ENCODE measurements around the gene ASF1B.

- TF ChIP-seq ZSCAN18 (CRISPR knock-in tag; IDR thresholded peaks at IDR 0.05) = no peak
- TF ChIP-seq ZNF281 (CRISPR knock-in tag; IDR thresholded peaks at IDR 0.05) = no peak
- no peak for TF ChIP-seq NFYB (CRISPR knock-in tag; conservative IDR thresholded peaks at IDR 0.05; ENCODE audit: low read depth)
- TF ChIP-seq CTCF (IDR thresholded peaks at IDR 0.05) = no peak
- TF ChIP-seq MLX (CRISPR knock-in tag; IDR thresholded peaks at IDR 0.05) = no peak
- TF ChIP-seq FOXJ3 (CRISPR knock-in tag; IDR thresholded peaks at IDR 0.05; ENCODE audit: borderline replicate concordance) = no peak
- no peak for TF ChIP-seq JUN (CRISPR knock-in tag; IDR thresholded peaks at IDR 0.05)
- no peak for TF ChIP-seq SMAD3 (CRISPR knock-in tag; IDR thresholded peaks at IDR 0.05; ENCODE audit: borderline replicate concordance)
- TF ChIP-seq MYBL2 (CRISPR knock-in tag; IDR thresholded peaks at IDR 0.05) = no peak
- TF ChIP-seq ATF3 (CRISPR knock-in tag; conservative IDR thresholded peaks at IDR 0.05) = no peak
- no peak for TF ChIP-seq GABPB1 (CRISPR knock-in tag; IDR thresholded peaks at IDR 0.05)
- TF ChIP-seq USF2 (CRISPR knock-in tag; IDR thresholded peaks at IDR 0.05) = no peak
- no peak for TF ChIP-seq NR3C1 (CRISPR knock-in tag; conservative IDR thresholded peaks at IDR 0.05; ENCODE audit: low read depth)
Observed at GRCh38 chr19:14142262-14143190, 6.1 kb upstream of the ASF1B start.

Data from WTC11 (cell line).